ENCODE results near the gene GPC5.
"Not testable (repeated sequence)": the region's sequence is repeated elsewhere in the genome, so short reads cannot be mapped to it uniquely, and the experiment has no call there.

GPC5 gene

DNA sequence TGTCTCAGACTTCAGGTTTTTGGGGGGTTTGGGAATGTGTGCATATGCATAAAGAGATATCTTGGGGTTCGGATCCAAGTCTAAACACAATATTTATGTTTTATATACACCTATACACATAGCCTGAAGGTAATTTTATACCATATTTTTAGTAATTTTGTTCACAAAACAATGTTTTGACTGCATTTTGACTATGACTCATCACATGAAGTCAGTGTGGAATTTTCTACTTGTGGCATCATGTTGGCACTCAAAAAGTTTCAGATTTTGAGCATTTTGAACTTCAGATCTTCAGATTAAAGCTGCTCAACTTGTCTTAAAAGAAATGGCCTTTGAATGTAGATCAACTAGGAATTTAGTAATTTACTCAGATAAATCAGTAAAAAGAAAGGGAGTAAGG lies 1115.3 kb downstream of the GPC5 start:
- DNase-seq = no peak

GRCh38 chr13:92514420-92515125 lies 1116.2 kb downstream of the GPC5 start:
- no peak for DNase-seq

GRCh38 chr13:92516878-92517277 lies 1118.5 kb downstream of the GPC5 start:
- DNase-seq = not testable (repeated sequence)

DNA sequence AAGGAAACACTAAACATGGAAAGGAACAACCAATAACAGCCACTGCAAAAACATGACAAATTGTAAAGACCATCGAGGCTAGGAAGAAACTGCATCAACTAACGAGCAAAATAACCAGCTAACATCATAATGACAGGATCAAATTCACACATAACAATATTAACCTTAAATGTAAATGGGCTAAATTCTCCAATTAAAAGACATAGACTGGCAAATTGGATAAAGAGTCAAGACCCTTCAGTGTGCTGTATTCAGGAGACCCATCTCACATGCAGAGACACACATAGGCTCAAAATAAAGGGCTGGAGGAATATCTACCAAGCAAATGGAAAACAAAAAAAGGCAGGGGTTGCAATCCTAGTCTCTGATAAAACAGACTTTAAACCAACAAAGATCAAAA lies 1120.2 kb downstream of the GPC5 start:
- DNase-seq = not testable (repeated sequence)

- no peak for DNase-seq
Measured at GRCh38 chr13:92530364-92530763, 1131.9 kb downstream of the GPC5 start.

- DNase-seq = no peak
Measured at GRCh38 chr13:92535222-92536006, 1137.0 kb downstream of the GPC5 start.

DNA sequence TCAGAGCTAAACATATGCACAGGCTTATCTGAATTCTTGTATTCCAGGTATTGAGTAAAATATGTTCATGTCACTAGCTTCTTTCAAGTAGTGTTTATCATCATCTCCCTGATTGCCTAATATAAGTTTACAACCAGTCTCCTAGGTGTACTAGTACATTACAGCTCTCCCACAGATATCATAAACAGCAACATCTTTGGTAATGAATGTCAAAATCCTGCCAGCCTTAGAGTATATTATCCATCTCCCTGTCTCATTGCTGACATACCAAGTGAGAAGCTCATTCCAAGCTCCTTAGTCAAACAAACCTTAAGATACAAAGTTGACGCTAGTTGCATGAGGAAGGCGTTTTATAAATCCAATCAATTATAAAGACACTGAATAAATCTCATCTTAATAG lies 1139.0 kb downstream of the GPC5 start:
- DNase-seq = no peak

DNA sequence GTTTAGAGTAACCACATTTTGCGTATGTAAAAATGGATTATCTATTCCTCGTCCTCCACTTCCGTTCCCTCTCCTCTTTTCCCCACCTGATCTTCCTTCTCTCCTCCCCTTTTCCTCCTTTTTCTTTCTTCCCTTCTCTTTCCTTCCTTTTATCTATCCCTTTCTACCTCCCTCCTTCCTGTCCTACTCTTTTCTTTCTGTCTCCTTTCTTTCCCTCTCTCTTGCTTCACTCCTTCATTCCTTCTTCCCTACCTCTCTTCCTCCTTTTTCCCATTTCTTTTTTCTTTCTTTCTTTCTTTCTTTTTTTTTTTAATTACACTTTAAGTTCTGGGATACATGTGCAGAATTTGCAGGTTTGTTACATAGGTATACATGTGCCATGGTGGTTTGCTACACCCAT lies 1139.7 kb downstream of the GPC5 start:
- DNase-seq = no peak

DNA sequence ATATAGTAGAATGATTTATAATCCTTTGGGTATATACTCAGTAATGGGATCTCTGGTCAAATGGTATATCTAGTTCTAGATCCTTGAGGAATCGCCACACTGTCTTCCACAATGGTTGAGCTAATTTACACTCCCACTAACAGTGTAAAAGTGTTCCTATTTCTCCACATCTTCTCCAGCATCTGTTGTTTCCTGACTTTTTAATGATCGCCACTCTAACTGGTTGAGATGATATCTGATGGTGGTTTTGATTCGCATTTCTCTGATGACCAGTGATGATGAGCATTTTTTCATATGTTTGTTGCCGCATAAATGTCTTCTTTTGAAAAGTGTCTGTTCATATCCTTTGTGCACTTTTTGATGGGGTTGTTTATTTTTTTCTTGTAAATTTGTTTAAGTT lies 1140.7 kb downstream of the GPC5 start:
- DNase-seq = not testable (repeated sequence)

GRCh38 chr13:92547266-92547665 lies 1148.8 kb downstream of the GPC5 start:
- no peak for DNase-seq

DNA sequence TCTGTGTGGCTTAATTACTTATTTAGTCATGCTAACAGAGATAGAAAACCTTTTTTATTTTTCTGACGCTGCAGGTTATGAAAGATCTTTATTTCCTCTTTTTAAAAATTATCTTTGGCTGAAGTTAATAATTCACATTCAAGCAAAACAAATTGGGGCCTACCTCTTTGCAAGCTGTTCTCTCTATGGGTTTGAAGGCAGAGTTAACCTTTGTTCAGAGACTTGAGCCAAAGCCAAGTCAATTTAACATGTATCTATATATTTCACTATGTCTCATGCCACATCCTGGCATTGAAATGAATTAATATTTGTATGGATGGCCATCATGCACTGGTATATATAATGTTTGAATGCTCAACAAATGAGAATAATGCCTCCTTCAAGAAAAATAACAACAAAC lies 1150.9 kb downstream of the GPC5 start:
- DNase-seq = no peak

GRCh38 chr13:92553470-92554114 lies 1155.2 kb downstream of the GPC5 start:
- DNase-seq = no peak

- no peak for DNase-seq
Measured at GRCh38 chr13:92560883-92561282, 1162.5 kb downstream of the GPC5 start.

DNA sequence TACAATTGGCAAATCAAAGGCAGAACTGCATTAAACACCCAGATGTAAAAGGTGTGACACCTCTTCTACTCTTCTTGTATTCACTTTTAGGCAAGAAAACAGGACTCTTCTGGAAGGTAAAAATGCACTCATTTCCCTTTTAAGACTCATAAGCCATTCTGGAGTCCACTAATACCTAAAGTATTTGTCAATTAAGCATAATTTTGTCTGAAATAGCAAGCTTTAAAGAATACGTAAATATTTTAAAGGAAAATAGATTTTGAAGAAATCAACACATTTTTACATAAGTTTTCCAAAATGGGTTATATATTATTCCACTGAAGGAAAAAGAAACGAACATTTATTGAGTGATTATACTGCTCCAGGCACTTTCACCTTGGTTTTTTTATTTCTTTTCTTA lies 1166.5 kb downstream of the GPC5 start:
- no peak for DNase-seq

- DNase-seq = no peak
Measured at GRCh38 chr13:92566767-92567166, 1168.3 kb downstream of the GPC5 start.

DNA sequence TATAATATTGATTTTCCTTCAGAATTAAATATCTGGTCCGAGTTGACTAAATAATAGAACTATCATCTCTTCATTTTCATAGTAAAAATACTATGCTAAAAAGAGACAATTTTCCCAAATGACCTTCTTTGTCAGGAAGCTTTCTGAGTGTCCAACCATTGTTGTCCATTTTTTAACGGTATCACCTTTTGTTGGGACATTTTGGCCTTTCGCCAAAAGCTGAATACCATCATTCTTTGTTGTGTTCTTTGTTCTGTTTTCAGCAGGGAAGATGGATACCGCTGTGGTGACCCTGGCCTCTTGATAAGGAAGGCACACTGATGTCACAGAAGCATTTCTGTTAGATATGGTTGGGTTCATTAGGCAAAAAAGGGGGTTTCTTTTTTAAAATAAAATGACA lies 1173.8 kb downstream of the GPC5 start:
- DNase-seq = no peak

GRCh38 chr13:92573467-92574057 lies 1175.1 kb downstream of the GPC5 start:
- DNase-seq = no peak

GRCh38 chr13:92574499-92574898 lies 1176.1 kb downstream of the GPC5 start:
- no peak for DNase-seq

DNA sequence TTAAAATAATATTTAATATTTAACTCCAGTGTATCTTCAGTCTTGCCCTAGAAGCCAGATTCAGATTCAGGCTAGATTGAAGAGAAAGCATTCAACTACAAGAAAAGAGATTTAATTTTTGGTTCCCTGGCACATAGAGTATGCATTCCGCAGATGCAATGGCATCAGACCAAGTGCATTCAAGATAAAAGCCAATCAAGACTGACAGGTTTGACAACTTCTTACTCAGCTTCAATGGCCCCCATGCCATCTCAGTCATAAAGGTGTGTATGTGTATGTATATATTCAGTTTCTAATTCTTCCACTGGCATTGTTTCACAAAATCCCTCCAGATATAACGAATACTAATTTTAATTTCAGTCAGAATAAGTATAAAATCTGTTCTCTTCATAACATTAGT lies 1177.4 kb downstream of the GPC5 start:
- DNase-seq = no peak

DNA sequence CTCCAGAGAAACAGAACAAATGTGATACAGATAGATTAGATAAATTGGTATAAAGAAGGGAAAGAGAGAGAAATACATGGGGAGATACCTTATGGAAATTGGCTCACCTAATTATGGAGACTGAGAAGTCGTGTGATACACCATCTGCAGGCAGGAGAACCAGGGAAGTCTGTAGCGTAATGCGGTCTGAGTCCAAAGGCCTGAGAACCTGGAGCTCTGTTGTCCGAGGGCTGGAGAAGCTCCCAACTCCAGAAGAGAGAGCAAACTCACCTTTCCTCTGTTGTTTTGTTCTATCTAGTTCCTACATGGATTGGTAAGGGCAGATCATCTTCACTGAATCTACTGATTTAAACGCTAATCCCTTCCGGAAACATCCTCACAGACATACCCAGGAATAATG lies 1179.9 kb downstream of the GPC5 start:
- DNase-seq = no peak

DNA sequence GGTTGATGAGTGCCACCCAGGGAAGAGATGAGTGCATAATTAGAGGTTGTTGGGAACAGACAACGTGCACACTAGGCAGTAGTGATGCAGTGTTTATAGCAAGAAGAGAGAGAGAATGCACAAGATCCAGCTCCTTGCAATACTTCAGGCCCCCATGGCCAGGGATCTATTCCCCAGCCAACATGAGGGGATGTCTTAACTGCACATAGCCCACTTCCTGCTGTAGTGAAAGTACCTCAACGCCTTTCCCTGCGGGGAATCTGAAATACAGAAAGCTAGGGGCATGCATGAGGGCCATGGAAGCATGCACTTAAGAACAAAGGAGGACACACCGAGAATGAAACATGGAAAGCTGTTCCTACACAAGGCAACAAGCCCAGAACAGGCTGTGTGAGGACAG lies 1191.5 kb downstream of the GPC5 start:
- DNase-seq = no peak

- no peak for DNase-seq
Measured at GRCh38 chr13:92590503-92590908, 1192.1 kb downstream of the GPC5 start.

DNA sequence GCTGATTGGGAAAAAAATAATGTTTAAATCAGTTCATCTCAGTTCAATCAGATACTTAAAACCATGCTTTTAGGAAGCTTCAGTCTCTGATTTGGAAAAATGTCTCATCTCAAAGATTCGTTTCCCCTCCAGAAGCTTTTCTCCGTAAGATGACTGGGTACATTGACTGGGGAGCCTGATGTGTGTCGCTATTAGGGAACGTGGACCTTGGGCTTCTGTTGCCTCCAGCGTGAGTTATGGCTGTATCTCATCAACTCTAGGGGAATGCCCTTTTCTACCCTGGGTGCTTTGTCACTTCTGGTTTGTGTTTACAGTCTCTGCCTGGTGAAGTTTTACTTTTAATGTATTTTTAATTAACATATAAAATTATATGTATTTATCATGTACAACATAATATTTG lies 1192.7 kb downstream of the GPC5 start:
- no peak for DNase-seq

DNA sequence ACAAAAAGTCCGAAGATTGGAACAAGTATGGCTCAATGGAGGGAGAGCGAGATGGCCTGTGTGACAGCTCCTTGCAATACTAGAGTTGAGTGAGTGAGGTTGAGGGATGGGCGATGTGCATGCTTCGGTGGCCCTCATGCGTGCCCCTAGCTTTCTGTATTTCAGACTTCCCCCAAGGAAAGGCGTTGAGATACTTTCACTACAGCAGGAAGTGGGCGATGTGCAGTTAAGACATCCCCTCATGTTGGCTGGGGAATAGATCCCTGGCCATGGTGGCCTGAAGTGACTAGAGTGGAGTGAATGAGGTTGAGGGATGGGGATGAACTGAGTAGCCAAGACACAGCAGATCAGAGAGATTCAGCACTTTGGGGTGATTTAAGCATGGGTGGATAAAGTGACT lies 1194.3 kb downstream of the GPC5 start:
- no peak for DNase-seq

All from stimulated activated CD8-positive, alpha-beta memory T cell treated with anti-CD3 and anti-CD28 coated beads, Interleukin-4, amount 100 ng/mL, for 48 hours (primary cell).